SJCRH30 (cell line): ENCODE data around the gene KAZN. TPM values are rescaled to one million over a fixed set of nuclear protein-coding genes. Genes with fewer than 3 reads are reported as not detected.

Experiments
- DNase-seq, 2 experiments: peaks; one replicate each; pipeline ENCODE4 v3.0.0-alpha.2; 2015 to 2020
- H3K27ac ChIP-seq: fragments of 250-450 bp; sonication (Bioruptor Pico); 2 replicates; pipeline ENCODE4 v1.5.1; 2020; ENCODE audit warnings: mild to moderate bottlenecking, moderate library complexity
- H3K27me3 ChIP-seq: fragments of 250-450 bp; sonication (Bioruptor Pico); 2 replicates; pipeline ENCODE4 v1.5.1; 2020; ENCODE audit warnings: mild to moderate bottlenecking, moderate library complexity
- H3K36me3 ChIP-seq: fragments of 250-450 bp; sonication (Bioruptor Pico); 2 replicates; pipeline ENCODE4 v1.5.1; 2020; ENCODE audit warnings: mild to moderate bottlenecking, moderate library complexity
- H3K4me1 ChIP-seq: fragments of 250-450 bp; sonication (Bioruptor Pico); 2 replicates; pipeline ENCODE4 v1.5.1; 2020; ENCODE audit warnings: mild to moderate bottlenecking, moderate library complexity
- H3K4me3 ChIP-seq: fragments of 250-450 bp; sonication (Bioruptor Pico); 2 replicates; pipeline ENCODE4 v1.5.1; 2020; ENCODE audit warnings: mild to moderate bottlenecking, moderate library complexity
- H3K9me3 ChIP-seq: fragments of 250-450 bp; sonication (Bioruptor Pico); replicated peaks from 2 replicates; pipeline ENCODE4 v1.5.1; 2020; ENCODE audit warnings: mild to moderate bottlenecking, moderate library complexity
- total RNA-seq: library from RNA; depleted of rRNA; stranded (reverse); fragments of >200 nt; shearing (Covaris generic); gene quantifications from 2 replicates; pipeline ENCODE4 v1.2.3, GENCODE V29; 2014

KAZN gene
- total RNA-seq, 1 experiment from 2014 or later: 0.10 TPM

GRCh38 chr1:15103906-15104305, 505.4 kb downstream of the KAZN start:
- no peak overlapping the region for H3K27ac ChIP-seq
- H3K9me3 ChIP-seq: no peaks in the 10 kb centered on the region
- no peaks in the 10 kb centered on the region for H3K4me1 ChIP-seq
- DNase-seq: no peak
- peaks cover 3% of the 10 kb centered on the region; the same call in 1 of the 2 replicates for H3K27me3 ChIP-seq
- H3K4me3 ChIP-seq: no peak overlapping the region
- no peaks in the 10 kb centered on the region for H3K36me3 ChIP-seq

GRCh38 chr1:15104768-15105167, 506.3 kb downstream of the KAZN start:
- Histone ChIP-seq H3K4me1 (no peaks in the 10 kb centered on the region), H3K36me3 (no peaks in the 10 kb centered on the region), H3K27me3 (no peaks in the 10 kb centered on the region), H3K9me3 (no peaks in the 10 kb centered on the region), H3K4me3 (no peak overlapping the region), H3K27ac (no peak overlapping the region)
- no peak for DNase-seq

GRCh38 chr1:15106608-15107007, 508.1 kb downstream of the KAZN start:
- Histone ChIP-seq H3K4me1 (no peaks in the 10 kb centered on the region), H3K4me3 (no peak overlapping the region), H3K27ac (no peak overlapping the region), H3K36me3 (no peaks in the 10 kb centered on the region), H3K9me3 (no peaks in the 10 kb centered on the region), H3K27me3 (no peaks in the 10 kb centered on the region)
- DNase-seq: no peak

GRCh38 chr1:15107058-15107687, 508.7 kb downstream of the KAZN start:
- Histone ChIP-seq H3K27me3 (no peaks in the 10 kb centered on the region), H3K27ac (no peak overlapping the region), H3K4me3 (no peak overlapping the region), H3K36me3 (no peaks in the 10 kb centered on the region), H3K9me3 (no peaks in the 10 kb centered on the region), H3K4me1 (no peaks in the 10 kb centered on the region)
- DNase-seq: no peak

- Histone ChIP-seq H3K4me3 (no peak overlapping the region), H3K27me3 (no peaks in the 10 kb centered on the region), H3K36me3 (no peaks in the 10 kb centered on the region), H3K9me3 (no peaks in the 10 kb centered on the region), H3K4me1 (no peaks in the 10 kb centered on the region), H3K27ac (no peak overlapping the region)
- DNase-seq: no peak
Measured at GRCh38 chr1:15107911-15108310, 509.4 kb downstream of the KAZN start.

GRCh38 chr1:15110128-15110866, 511.8 kb downstream of the KAZN start:
- Histone ChIP-seq H3K4me3 (no peak overlapping the region), H3K4me1 (no peaks in the 10 kb centered on the region), H3K9me3 (no peaks in the 10 kb centered on the region), H3K27ac (no peak overlapping the region), H3K36me3 (no peaks in the 10 kb centered on the region), H3K27me3 (no peaks in the 10 kb centered on the region)
- peak in 1 of 2 experiments; percentile 36 for DNase-seq

GRCh38 chr1:15110867-15111230, 512.4 kb downstream of the KAZN start:
- peaks cover 4% of the 10 kb centered on the region; the same call in 1 of the 2 replicates for H3K27me3 ChIP-seq

GRCh38 chr1:15113146-15113545, 514.7 kb downstream of the KAZN start:
- no peaks in the 10 kb centered on the region for H3K9me3 ChIP-seq
- H3K27me3 ChIP-seq: peaks cover 9% of the 10 kb centered on the region; the same call in 1 of the 2 replicates
- no peak overlapping the region for H3K27ac ChIP-seq
- no peak overlapping the region for H3K4me3 ChIP-seq
- no peak for DNase-seq
- H3K36me3 ChIP-seq: no peaks in the 10 kb centered on the region
- no peaks in the 10 kb centered on the region for H3K4me1 ChIP-seq

More at GRCh38 chr1:15110867-15111230, 512.4 kb downstream of the KAZN start:
- H3K4me1 ChIP-seq: no peaks in the 10 kb centered on the region
- no peaks in the 10 kb centered on the region for H3K36me3 ChIP-seq
- no peak overlapping the region for H3K27ac ChIP-seq
- DNase-seq: peak in 1 of 2 experiments; percentile 36
- no peaks in the 10 kb centered on the region for H3K9me3 ChIP-seq
- no peak overlapping the region for H3K4me3 ChIP-seq

GRCh38 chr1:15114884-15115283, 516.4 kb downstream of the KAZN start:
- H3K4me3 ChIP-seq: no peak overlapping the region
- no peaks in the 10 kb centered on the region for H3K4me1 ChIP-seq
- no peak for DNase-seq
- no peaks in the 10 kb centered on the region for H3K36me3 ChIP-seq
- H3K9me3 ChIP-seq: no peaks in the 10 kb centered on the region
- H3K27ac ChIP-seq: no peak overlapping the region
- peaks cover 9% of the 10 kb centered on the region; the same call in 1 of the 2 replicates for H3K27me3 ChIP-seq

GRCh38 chr1:15115542-15116330, 517.3 kb downstream of the KAZN start:
- no peaks in the 10 kb centered on the region for H3K4me1 ChIP-seq
- H3K9me3 ChIP-seq: no peaks in the 10 kb centered on the region
- no peaks in the 10 kb centered on the region for H3K36me3 ChIP-seq
- H3K27ac ChIP-seq: no peak overlapping the region
- no peak for DNase-seq
- no peak overlapping the region for H3K4me3 ChIP-seq
- H3K27me3 ChIP-seq: peaks cover 9% of the 10 kb centered on the region; the same call in 1 of the 2 replicates

- no peak overlapping the region for H3K27ac ChIP-seq
- peaks cover 9% of the 10 kb centered on the region; the same call in 1 of the 2 replicates for H3K27me3 ChIP-seq
- no peaks in the 10 kb centered on the region for H3K4me1 ChIP-seq
- no peak for DNase-seq
- no peaks in the 10 kb centered on the region for H3K36me3 ChIP-seq
- no peaks in the 10 kb centered on the region for H3K9me3 ChIP-seq
- no peak overlapping the region for H3K4me3 ChIP-seq
Measured at GRCh38 chr1:15116966-15117365, 518.5 kb downstream of the KAZN start.

GRCh38 chr1:15117671-15118325, 519.3 kb downstream of the KAZN start:
- no peak overlapping the region for H3K4me3 ChIP-seq
- H3K27ac ChIP-seq: no peak overlapping the region
- no peak for DNase-seq
- H3K4me1 ChIP-seq: no peaks in the 10 kb centered on the region
- H3K36me3 ChIP-seq: no peaks in the 10 kb centered on the region
- no peaks in the 10 kb centered on the region for H3K9me3 ChIP-seq
- H3K27me3 ChIP-seq: peaks cover 9% of the 10 kb centered on the region; the same call in 1 of the 2 replicates

- Histone ChIP-seq H3K4me3 (no peak overlapping the region), H3K27me3 (peaks cover 9% of the 10 kb centered on the region; the same call in 1 of the 2 replicates), H3K4me1 (no peaks in the 10 kb centered on the region), H3K27ac (no peak overlapping the region), H3K36me3 (no peaks in the 10 kb centered on the region), H3K9me3 (no peaks in the 10 kb centered on the region)
- no peak for DNase-seq
Measured at GRCh38 chr1:15118579-15118978, 520.1 kb downstream of the KAZN start.

GRCh38 chr1:15120251-15120945, 521.9 kb downstream of the KAZN start:
- no peak overlapping the region for H3K4me3 ChIP-seq
- H3K9me3 ChIP-seq: no peaks in the 10 kb centered on the region
- H3K4me1 ChIP-seq: no peaks in the 10 kb centered on the region
- DNase-seq: no peak
- peaks cover 9% of the 10 kb centered on the region; the same call in 1 of the 2 replicates for H3K27me3 ChIP-seq
- no peak overlapping the region for H3K27ac ChIP-seq
- H3K36me3 ChIP-seq: no peaks in the 10 kb centered on the region
